Pons (tissue), 1 donor: ENCODE data around the gene DCTN4.

Experiments
- DNase-seq: peaks from one replicate; pipeline ENCODE4 v3.0.0-alpha.2; 2016; ENCODE audit warnings: low spot score

The DCTN4 gene

DNA sequence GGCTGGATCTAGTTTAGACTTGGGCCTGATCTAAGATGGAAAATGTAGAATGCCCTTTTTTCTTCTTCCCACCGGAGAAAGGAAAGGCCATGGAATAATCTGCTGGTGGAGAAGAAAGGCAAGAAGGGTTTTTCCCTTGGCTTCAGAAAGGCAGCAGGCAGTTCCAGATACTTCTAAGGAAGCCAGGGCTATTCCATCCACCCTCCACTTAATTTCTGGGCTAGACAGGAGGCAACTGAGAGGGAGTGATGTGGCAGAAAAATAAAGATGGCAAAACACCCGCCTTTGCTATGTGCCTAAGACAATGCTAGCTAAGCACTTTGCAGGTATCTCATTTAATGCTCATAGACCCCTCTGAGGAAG, 87.9 kb downstream of the DCTN4 start:
- DNase-seq: no peak

DNA sequence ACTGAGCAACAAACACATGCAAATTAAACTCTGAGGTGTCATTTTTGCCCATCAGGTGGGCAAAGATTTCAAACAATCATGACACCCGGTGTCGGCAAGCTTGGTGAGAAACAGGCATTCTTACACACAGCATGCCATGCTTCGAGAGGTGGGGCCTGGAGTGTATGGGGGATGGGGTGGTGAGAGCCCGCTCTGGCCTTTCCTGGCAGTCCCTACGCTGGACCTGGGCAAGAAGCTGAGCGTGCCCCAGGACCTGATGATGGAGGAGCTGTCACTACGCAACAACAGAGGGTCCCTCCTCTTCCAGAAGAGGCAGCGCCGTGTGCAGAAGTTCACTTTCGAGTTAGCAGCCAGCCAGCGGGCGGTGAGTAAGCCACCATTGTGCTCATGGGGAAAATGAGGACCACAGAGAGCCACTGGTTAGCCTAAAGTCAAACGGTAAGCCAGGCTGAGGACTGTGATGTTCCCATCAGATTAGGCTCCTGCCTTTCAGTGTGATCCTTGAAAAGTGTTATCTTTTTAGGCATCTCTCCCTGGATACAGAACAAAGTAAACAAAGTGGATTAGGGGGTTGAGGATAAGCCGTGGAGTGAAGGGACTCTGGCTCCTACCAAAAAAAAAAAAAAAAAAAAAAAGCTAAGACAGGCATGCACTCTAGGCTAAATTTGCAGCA, 88.4 kb downstream of the DCTN4 start:
- DNase-seq: no peak

DNA sequence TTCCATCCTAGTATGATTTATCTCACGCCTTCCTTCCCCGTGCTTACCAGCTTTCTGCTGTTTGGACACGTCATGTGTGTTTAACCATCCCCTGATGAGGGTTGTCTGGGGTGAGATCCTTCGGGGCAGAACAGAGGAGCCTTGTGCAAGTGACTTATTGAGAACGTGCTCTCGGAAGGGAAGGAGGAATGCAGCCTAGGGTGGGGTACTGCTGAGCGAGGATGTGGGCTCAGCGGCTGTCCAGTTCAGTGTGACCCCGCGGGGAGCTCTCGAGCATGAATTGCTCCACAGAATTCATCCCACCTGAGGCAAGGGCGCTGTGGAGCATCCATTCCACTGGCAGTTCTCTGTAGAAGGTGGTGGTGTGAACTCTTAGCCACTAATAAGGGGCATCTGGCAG, 93.8 kb downstream of the DCTN4 start:
- DNase-seq: no peak

DNA sequence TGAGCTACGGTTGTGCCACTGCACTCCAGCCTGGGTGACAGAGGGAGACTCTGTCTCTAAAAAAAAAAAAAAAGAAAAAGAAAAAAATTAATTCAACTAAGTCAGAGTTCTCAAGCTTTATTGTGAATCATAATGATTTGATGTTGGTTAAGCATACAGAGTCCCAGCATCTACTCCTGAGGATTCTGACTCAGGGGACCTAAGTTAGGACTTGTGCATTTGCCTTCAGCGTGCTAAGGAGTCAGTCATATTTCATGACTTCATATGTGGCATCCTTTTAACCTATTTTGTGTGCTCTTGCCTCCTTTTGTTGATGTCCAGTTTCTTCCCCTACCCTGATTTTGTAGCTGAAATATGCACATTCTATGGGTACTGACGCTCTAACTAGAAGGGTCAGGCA, 94.9 kb downstream of the DCTN4 start:
- no peak for DNase-seq

DNA sequence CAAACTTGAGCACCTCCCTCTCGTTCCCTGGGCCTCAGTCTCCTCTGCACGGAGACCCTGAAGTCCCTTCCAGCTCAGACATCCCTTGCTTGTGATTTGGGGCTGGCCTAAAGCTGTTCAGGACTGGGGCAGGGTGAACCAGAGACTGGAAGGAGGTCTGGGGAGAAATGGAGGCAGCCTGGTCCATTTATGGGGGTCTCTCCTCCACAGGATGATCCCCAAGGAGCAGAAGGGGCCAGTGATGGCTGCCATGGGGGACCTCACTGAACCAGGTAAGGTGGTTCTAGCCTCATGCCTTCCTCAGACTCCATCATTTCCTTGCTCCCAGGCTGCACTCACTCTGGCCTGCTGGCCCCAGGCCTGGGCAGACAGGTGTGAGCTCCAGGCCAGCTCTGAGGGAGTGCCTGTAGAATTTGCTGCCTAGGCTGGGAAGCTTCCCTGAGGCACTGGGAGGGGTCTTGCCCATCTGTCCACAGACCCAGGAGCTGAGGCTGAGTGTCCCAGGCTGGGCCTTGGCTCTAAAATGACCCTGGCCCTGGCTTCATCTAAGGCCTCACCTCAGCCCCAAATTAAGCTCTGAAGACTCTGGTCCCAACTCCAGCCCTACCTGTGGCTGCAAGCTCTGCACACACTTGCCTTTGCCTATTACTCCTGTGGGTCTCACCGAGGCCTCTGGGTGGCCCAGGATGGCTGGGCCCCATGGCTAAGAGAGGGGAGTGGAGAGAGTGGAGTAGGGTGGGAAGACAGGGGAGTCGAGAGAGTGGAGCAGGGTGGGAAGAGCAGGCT, 95.9 kb downstream of the DCTN4 start:
- no peak for DNase-seq

DNA sequence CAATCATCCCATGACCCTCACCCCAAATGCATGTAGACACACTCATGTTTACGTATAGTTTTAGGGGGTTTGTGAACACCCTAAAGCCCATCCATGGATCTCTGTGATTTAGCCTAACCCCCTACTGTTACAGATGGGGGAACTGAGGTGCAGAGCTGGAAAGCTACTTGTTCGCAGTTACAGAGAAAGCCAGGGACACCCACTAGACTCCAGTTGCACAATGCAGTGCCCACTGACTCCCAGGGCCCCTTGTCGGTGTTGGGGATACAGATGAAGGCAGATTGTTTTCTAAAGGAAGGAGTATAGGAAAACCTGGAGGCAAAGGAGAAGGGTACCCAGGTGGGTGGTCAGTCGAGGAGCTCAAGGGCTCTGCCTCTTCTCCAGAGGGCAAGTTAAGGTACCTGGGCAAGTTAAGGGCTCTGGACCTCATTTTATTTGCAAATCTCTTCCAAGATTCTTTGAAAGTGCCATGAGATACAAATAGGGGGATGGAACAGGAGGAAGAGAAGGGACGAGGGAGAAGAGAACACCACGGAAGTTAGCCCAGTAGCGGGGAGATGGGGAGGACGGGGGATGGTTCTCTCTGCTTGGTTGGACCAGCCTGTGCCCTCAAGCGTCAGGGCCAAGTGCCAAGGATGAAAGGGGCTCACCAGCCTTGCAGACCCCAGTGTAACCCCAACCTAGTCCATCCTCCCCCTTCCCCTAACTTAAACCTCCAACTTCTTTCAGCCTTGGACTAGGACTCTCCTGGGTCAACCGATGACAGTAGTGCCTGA, 96.8 kb downstream of the DCTN4 start:
- DNase-seq: no peak

DNA sequence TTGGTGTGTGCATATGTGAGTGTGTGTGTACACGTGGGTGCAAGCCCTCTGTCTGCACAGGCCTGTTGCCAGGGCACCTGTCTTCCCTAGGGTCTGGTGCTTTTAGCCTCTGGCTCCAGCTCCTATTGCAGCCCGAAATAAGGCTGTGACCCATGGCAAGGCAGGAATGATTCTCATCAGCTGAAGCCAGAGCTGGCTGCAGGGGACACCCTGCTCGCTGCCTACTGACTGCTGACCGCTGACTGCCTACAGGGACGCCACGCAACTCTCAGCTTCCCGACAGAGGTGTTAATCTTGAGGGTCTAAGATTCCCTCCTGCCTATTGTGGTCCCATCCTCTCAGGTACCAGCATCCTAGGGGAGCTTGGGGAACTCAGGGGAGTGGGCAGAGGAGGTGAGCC, 97.7 kb downstream of the DCTN4 start, which contains the start of gene MYOZ3:
Gene MYOZ3, plus strand, starts transcription at position 166 of the 400 bp plus-strand sequence. CDS start 1,691 bp downstream, outside the sequence.
- no peak for DNase-seq

DNA sequence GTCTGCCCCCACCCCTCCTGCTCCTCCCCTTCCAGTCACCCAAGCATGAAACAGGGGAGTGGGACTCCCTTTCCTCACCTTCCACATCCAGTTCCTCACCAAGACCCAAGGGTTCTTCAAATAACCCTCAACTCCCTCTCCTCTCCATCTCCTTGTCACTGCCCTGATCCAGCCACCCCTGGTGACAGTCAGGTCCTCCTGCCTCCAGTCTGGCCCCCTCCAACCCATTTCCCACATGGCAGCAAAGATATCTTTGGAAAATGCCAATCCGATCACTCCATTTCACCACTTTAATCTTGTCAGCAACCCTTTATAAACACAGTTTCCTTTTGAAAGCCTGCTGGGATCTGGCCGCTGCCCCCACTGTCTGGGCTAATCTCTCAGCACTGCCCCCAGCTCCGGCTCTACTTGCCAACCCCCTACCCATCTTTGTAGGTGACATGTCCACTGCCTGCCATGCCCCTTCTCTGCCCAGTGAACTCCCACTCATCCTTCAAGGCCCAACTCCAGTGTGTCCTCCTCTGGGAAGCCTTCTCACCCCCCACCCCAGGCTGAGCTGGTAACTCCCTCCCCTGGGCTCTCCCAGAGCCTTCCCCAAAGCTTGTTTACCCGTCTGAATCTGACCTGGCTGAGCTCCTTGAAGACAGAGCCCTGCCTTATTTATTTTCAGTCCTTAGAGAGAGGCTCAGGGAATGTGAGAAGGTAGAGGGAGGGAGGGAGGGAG, 98.5 kb downstream of the DCTN4 start:
- DNase-seq: no peak

DNA sequence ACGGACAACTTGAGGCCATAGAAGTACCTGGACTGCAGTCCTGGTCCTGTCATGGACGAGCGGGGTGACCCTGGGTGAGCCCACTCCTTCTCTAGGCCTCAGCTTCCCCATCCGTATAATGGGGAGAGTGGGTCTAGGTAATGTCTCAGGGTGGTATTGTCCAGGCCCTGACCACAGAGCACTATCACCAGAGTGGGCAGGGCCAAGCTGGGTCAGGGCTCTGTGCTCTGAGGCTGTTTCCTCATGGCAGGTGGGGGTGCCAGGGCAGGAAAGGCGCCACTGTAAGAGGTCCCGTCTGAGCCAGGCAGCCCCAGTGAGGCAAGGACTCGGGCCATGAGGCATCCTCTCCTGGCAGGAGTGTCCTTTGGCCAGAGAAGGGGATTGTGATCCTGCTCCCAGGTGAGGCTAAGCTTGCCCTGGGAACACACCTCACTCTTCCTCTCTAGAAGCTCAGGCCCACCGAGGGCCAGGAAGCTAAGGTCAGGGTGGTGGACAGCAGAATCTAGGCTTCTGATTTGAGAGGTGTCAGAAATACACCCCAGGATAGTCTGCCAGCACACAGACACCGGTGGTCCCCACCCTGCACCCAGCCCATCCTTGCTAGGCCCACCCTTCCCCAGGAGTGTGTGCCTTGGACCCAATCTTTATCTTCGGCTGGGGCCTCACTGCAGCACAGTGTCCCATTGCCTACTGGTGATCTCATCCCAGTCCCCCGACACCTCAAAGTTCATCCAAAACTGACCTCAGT, 99.3 kb downstream of the DCTN4 start:
- DNase-seq: no peak

DNA sequence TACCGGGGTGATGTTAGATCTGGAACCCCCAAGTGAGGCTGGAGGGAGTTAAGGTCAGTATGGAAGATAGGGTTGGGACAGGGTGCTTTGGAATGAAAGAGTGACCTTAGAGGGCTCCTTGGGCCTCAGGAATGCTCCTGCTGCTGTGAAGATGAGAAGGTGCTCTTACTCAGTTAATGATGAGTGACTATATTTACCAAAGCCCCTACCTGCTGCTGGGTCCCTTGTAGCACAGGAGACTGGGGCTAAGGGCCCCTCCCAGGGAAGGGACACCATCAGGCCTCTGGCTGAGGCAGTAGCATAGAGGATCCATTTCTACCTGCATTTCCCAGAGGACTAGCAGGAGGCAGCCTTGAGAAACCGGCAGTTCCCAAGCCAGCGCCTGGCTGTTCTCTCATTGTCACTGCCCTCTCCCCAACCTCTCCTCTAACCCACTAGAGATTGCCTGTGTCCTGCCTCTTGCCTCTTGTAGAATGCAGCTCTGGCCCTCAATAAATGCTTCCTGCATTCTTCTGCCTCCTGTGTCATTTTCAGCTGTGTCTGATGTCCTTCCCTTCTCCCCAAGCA, 100.0 kb downstream of the DCTN4 start:
- DNase-seq: no peak
